Progenitor cell of endocrine pancreas (in vitro differentiated cells): Measurements from ENCODE around the gene SLC37A2. TPM values are rescaled to one million over a fixed set of nuclear protein-coding genes. Genes with fewer than 3 reads are reported as not detected.

Source experiments
- DNase-seq: peaks from one replicate; pipeline ENCODE4 v3.0.0; 2021; ENCODE audit warnings: low spot score; ENCODE audit not compliant: unreplicated experiment
- H3K27ac Mint-ChIP-seq: 2 replicates; pipeline ENCODE4 v1.8.0; 2021; ENCODE audit warnings: mild to moderate bottlenecking, moderate library complexity, mixed read lengths
- H3K27me3 Mint-ChIP-seq: 2 replicates; pipeline ENCODE4 v1.8.0; 2021; ENCODE audit warnings: mixed read lengths
- H3K36me3 Mint-ChIP-seq: 2 replicates; pipeline ENCODE4 v1.8.0; 2022; ENCODE audit warnings: mixed read lengths; ENCODE audit not compliant: insufficient read depth
- H3K4me1 Mint-ChIP-seq: 2 replicates; pipeline ENCODE4 v1.8.0; 2021; ENCODE audit warnings: low read depth, mixed read lengths
- H3K4me3 Mint-ChIP-seq: 2 replicates; pipeline ENCODE4 v1.8.0; 2021; ENCODE audit warnings: low read depth, mild to moderate bottlenecking, moderate library complexity, mixed read lengths
- H3K9me3 Mint-ChIP-seq: 2 replicates; pipeline ENCODE4 v1.8.0; 2021; ENCODE audit warnings: low read depth, mixed read lengths
- total RNA-seq: library from RNA; stranded (reverse); gene quantifications from 2 replicates; pipeline ENCODE4 v1.2.1, GENCODE V29; 2021
- TF ChIP-seq, protein P1 (sequence below): fragments of 200-600 bp; sonication (generic); IDR thresholded peaks from one replicate; pipeline ENCODE4 v1.5.0; 2021; ENCODE audit warnings: antibody characterized with exemption, mild to moderate bottlenecking; ENCODE audit not compliant: unreplicated experiment

The SLC37A2 gene
- total RNA-seq, 1 donor from 2014 or later: 0.62 TPM

- H3K9me3 Mint-ChIP-seq: peaks cover 9% of the 10 kb centered on the region
- peaks cover 7% of the 10 kb centered on the region for H3K4me1 Mint-ChIP-seq
- no peak for DNase-seq
- H3K27me3 Mint-ChIP-seq: no peaks in the 10 kb centered on the region
- peaks cover 7% of the 10 kb centered on the region for H3K36me3 Mint-ChIP-seq
- H3K27ac Mint-ChIP-seq: no peak overlapping the region
- TF ChIP-seq, protein P1, sequence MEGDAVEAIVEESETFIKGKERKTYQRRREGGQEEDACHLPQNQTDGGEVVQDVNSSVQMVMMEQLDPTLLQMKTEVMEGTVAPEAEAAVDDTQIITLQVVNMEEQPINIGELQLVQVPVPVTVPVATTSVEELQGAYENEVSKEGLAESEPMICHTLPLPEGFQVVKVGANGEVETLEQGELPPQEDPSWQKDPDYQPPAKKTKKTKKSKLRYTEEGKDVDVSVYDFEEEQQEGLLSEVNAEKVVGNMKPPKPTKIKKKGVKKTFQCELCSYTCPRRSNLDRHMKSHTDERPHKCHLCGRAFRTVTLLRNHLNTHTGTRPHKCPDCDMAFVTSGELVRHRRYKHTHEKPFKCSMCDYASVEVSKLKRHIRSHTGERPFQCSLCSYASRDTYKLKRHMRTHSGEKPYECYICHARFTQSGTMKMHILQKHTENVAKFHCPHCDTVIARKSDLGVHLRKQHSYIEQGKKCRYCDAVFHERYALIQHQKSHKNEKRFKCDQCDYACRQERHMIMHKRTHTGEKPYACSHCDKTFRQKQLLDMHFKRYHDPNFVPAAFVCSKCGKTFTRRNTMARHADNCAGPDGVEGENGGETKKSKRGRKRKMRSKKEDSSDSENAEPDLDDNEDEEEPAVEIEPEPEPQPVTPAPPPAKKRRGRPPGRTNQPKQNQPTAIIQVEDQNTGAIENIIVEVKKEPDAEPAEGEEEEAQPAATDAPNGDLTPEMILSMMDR: no peak
- H3K4me3 Mint-ChIP-seq: no peak overlapping the region
Observed at GRCh38 chr11:125105926-125106325, 42.8 kb downstream of the SLC37A2 start.

DNA sequence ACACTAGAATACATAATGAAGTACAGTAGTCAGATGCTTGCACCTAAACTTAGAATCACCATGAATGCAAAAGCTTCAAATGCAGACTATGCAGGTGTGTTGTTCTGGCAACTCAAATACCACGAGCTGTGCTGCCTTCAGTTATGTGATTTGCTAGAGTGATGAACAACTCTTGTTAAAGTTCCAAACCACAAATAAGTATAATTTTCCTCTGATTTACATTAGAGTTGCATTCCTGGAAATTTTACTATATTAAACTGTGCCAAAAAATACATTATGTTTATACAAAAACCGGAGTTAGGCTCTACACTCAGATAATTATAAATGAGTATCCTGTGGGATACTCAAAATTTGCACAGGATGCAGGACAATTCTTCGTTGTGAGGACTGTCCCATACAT lies 45.4 kb downstream of the SLC37A2 start:
- peaks cover 10% of the 10 kb centered on the region for H3K4me1 Mint-ChIP-seq
- peaks cover 18% of the 10 kb centered on the region for H3K9me3 Mint-ChIP-seq
- no peak for DNase-seq
- peaks cover 2% of the 10 kb centered on the region for H3K27me3 Mint-ChIP-seq
- peaks cover 2% of the 10 kb centered on the region for H3K36me3 Mint-ChIP-seq
- H3K4me3 Mint-ChIP-seq: no peak overlapping the region
- TF ChIP-seq, protein P1: no peak
- H3K27ac Mint-ChIP-seq: no peak overlapping the region

- peaks cover 18% of the 10 kb centered on the region for H3K9me3 Mint-ChIP-seq
- H3K4me3 Mint-ChIP-seq: peak overlapping the region; percentile 97
- H3K27me3 Mint-ChIP-seq: peaks cover 12% of the 10 kb centered on the region
- TF ChIP-seq, protein P1: no peak
- H3K27ac Mint-ChIP-seq: peak overlapping the region; percentile 95
- DNase-seq: no peak
- peaks cover 1% of the 10 kb centered on the region for H3K36me3 Mint-ChIP-seq
- H3K4me1 Mint-ChIP-seq: peaks cover 10% of the 10 kb centered on the region
Observed at GRCh38 chr11:125110506-125110905, 47.4 kb downstream of the SLC37A2 start.

- Mint-ChIP-seq H3K4me3 (peak overlapping the region; percentile 97), H3K9me3 (peaks cover 16% of the 10 kb centered on the region), H3K27ac (peak overlapping the region; percentile 95), H3K27me3 (peaks cover 12% of the 10 kb centered on the region), H3K36me3 (peaks cover 1% of the 10 kb centered on the region), H3K4me1 (peaks cover 10% of the 10 kb centered on the region)
- no peak for DNase-seq
- TF ChIP-seq, protein P1: no peak
Observed at GRCh38 chr11:125111001-125111342, 47.9 kb downstream of the SLC37A2 start.

DNA sequence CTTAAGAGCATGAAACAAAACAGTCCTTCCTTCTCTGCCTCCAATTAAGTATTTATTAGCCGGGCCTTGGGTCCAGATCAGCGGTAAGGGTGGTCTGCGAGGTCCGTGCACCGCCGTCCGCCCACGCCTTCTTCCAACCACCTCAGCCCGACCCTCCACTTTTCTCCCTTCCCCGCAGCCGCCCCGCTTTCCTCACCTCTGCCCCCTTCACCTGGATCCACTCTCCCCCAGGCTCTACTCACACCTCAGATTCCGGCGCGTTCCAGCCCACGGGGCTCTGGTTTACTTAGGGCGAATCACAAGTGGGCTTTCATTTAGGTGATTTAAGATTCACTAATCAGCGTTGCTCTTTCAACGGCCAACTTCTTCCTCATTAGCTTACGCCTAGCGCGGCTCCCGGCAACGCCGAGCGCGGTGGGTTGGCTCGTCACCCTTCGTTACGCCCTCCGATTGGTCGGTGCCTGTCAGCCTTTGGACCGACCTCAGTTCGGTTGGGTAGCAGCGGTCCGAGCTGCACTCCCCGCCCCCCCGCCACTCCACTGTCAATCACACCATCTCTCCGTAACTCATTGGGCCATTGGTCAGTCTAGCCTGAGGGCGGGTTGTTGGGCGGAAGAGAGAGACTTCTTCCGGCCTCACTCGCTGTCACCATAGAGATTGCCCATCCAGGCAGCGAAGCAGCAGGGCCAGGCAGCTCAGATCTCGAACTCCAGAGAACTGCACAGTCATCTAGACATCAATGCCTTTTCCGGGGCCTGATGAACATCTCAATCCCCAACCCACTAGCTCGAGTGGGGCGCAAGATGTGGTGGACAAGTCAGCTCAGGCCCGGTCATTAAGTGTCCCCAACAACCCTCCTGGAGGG lies 48.5 kb downstream of the SLC37A2 start, which contains the start of gene TMEM218:
TSS of gene TMEM218 (minus strand) at position 284 of the 865 bp plus-strand sequence. CDS start 9,385 bp downstream, outside the sequence.
- no peaks in the 10 kb centered on the region for H3K36me3 Mint-ChIP-seq
- H3K27ac Mint-ChIP-seq: peak within 1 kb of the TSS; percentile 95
- H3K9me3 Mint-ChIP-seq: peaks cover 12% of the 10 kb centered on the region
- H3K4me1 Mint-ChIP-seq: peaks cover 10% of the 10 kb centered on the region
- peak within 1 kb of the TSS; percentile 97 for H3K4me3 Mint-ChIP-seq
- DNase-seq: peak; percentile 98
- TF ChIP-seq, protein P1: no peak
- H3K27me3 Mint-ChIP-seq: peaks cover 12% of the 10 kb centered on the region
